Measurements from ENCODE around the gene FLT3. TPM values are rescaled to one million over a fixed set of nuclear protein-coding genes. Genes with fewer than 3 reads are reported as not detected.
"Not testable (repeated sequence)": the region's sequence is repeated elsewhere in the genome, so short reads cannot be mapped to it uniquely, and the experiment has no call there.

FLT3 gene
- total RNA-seq, 1 donor from 2014 or later: not detected

GRCh38 chr13:27965740-27966640 lies 134.4 kb downstream of the FLT3 start:
- Mint-ChIP-seq H3K4me1 (ENCODE audit: unreplicated experiment) (peaks cover 18% of the 10 kb centered on the region), H3K9me3 (no peaks in the 10 kb centered on the region), H3K27me3 (peaks cover 97% of the 10 kb centered on the region), H3K27ac (peak overlapping the region; percentile 58), H3K4me3 (peak overlapping the region; percentile 82), H3K36me3 (no peaks in the 10 kb centered on the region)
- TF ChIP-seq CTCF (conservative IDR thresholded peaks at IDR 0.05): no peak
- DNase-seq (ENCODE audit: extremely low spot score, unreplicated experiment): peak; percentile 59

GRCh38 chr13:27965343-27965739 lies 135.0 kb downstream of the FLT3 start:
- H3K4me3 Mint-ChIP-seq: peak overlapping the region; percentile 82
- TF ChIP-seq CTCF (conservative IDR thresholded peaks at IDR 0.05): no peak
- peak overlapping the region; percentile 58 for H3K27ac Mint-ChIP-seq
- H3K4me1 Mint-ChIP-seq (ENCODE audit: unreplicated experiment): peaks cover 18% of the 10 kb centered on the region
- no peak for DNase-seq (ENCODE audit: extremely low spot score, unreplicated experiment)
- no peaks in the 10 kb centered on the region for H3K36me3 Mint-ChIP-seq
- H3K27me3 Mint-ChIP-seq: peaks cover 95% of the 10 kb centered on the region
- no peaks in the 10 kb centered on the region for H3K9me3 Mint-ChIP-seq

- no peak for DNase-seq (ENCODE audit: extremely low spot score, unreplicated experiment)
- no peak for TF ChIP-seq CTCF (conservative IDR thresholded peaks at IDR 0.05)
- Mint-ChIP-seq H3K4me1 (ENCODE audit: unreplicated experiment) (peaks cover 18% of the 10 kb centered on the region), H3K36me3 (no peaks in the 10 kb centered on the region), H3K27me3 (peaks cover 95% of the 10 kb centered on the region), H3K9me3 (no peaks in the 10 kb centered on the region), H3K27ac (no peak overlapping the region), H3K4me3 (peak overlapping the region; percentile 22)
These were observed 135.5 kb downstream of the FLT3 start for GRCh38 chr13:27964741-27965323.

GRCh38 chr13:27964206-27964605 lies 136.2 kb downstream of the FLT3 start:
- not testable (repeated sequence) for DNase-seq (ENCODE audit: extremely low spot score, unreplicated experiment); H3K36me3 Mint-ChIP-seq; H3K9me3 Mint-ChIP-seq; H3K27ac Mint-ChIP-seq; H3K4me3 Mint-ChIP-seq
- H3K27me3 Mint-ChIP-seq: peaks cover 95% of the 10 kb centered on the region
- H3K4me1 Mint-ChIP-seq (ENCODE audit: unreplicated experiment): peaks cover 18% of the 10 kb centered on the region

- H3K4me3 Mint-ChIP-seq: no peak overlapping the region
- peaks cover 18% of the 10 kb centered on the region for H3K4me1 Mint-ChIP-seq (ENCODE audit: unreplicated experiment)
- TF ChIP-seq CTCF (conservative IDR thresholded peaks at IDR 0.05): no peak
- peaks cover 97% of the 10 kb centered on the region for H3K27me3 Mint-ChIP-seq
- H3K36me3 Mint-ChIP-seq: no peaks in the 10 kb centered on the region
- DNase-seq (ENCODE audit: extremely low spot score, unreplicated experiment): no peak
- peak overlapping the region; percentile 65 for H3K27ac Mint-ChIP-seq
- no peaks in the 10 kb centered on the region for H3K9me3 Mint-ChIP-seq
These were observed 136.9 kb downstream of the FLT3 start for GRCh38 chr13:27963491-27963890.

- no peak overlapping the region for H3K27ac Mint-ChIP-seq
- peak; percentile 36 for DNase-seq (ENCODE audit: extremely low spot score, unreplicated experiment)
- H3K27me3 Mint-ChIP-seq: peaks cover 98% of the 10 kb centered on the region
- no peak for TF ChIP-seq CTCF (conservative IDR thresholded peaks at IDR 0.05)
- no peaks in the 10 kb centered on the region for H3K36me3 Mint-ChIP-seq
- peaks cover 17% of the 10 kb centered on the region for H3K4me1 Mint-ChIP-seq (ENCODE audit: unreplicated experiment)
- no peak overlapping the region for H3K4me3 Mint-ChIP-seq
- H3K9me3 Mint-ChIP-seq: no peaks in the 10 kb centered on the region
These were observed 137.4 kb downstream of the FLT3 start for GRCh38 chr13:27962982-27963381.
